HG02623 (cell line): ENCODE results near the gene PDE4D.

Experiments used
- ATAC-seq: cut with Tn5 transposase; IDR thresholded peaks from one replicate; pipeline ENCODE4 v1.9.1; 2021; ENCODE audit warnings: moderate library complexity; ENCODE audit not compliant: unreplicated experiment

PDE4D gene

GRCh38 chr5:59661954-59662615 is 231.4 kb downstream of the PDE4D start:
- ATAC-seq: no peak

- ATAC-seq: no peak
Observed at GRCh38 chr5:59661311-59661710, 232.2 kb downstream of the PDE4D start.

- peak; percentile 44 for ATAC-seq
Observed at GRCh38 chr5:59660737-59661136, 232.8 kb downstream of the PDE4D start.

GRCh38 chr5:59656351-59657254 is 236.9 kb downstream of the PDE4D start:
- ATAC-seq: no peak

- no peak for ATAC-seq
Observed at GRCh38 chr5:59655693-59656309, 237.7 kb downstream of the PDE4D start.

GRCh38 chr5:59654691-59655090 is 238.8 kb downstream of the PDE4D start:
- no peak for ATAC-seq

GRCh38 chr5:59652449-59652848 is 241.1 kb downstream of the PDE4D start:
- no peak for ATAC-seq

- no peak for ATAC-seq
Observed at GRCh38 chr5:59648949-59649921, 244.3 kb downstream of the PDE4D start.

GRCh38 chr5:59648038-59648831 is 245.3 kb downstream of the PDE4D start:
- ATAC-seq: no peak

GRCh38 chr5:59645380-59645779 is 248.1 kb downstream of the PDE4D start:
- ATAC-seq: no peak

- no peak for ATAC-seq
Observed at GRCh38 chr5:59640411-59640810, 253.1 kb downstream of the PDE4D start.

GRCh38 chr5:59637884-59638580 is 255.5 kb downstream of the PDE4D start:
- no peak for ATAC-seq

GRCh38 chr5:59629561-59629960 is 264.0 kb downstream of the PDE4D start:
- ATAC-seq: no peak

GRCh38 chr5:59628062-59628828 is 265.3 kb downstream of the PDE4D start:
- ATAC-seq: no peak

GRCh38 chr5:59624898-59625297 is 268.6 kb downstream of the PDE4D start:
- ATAC-seq: no peak

GRCh38 chr5:59622848-59623247 is 270.7 kb downstream of the PDE4D start:
- no peak for ATAC-seq

- no peak for ATAC-seq
Observed at GRCh38 chr5:59621477-59621876, 272.0 kb downstream of the PDE4D start.

- ATAC-seq: no peak
Observed at GRCh38 chr5:59620535-59621212, 272.9 kb downstream of the PDE4D start.
